HEK293T (cell line): ENCODE measurements around the gene CST7.

Experiments used
- FOXK2 ChIP-seq: fragments of 450-650 bp; IDR thresholded peaks from 2 replicates; pipeline ENCODE4 v1.6.1; 2016; ENCODE audit warnings: mild to moderate bottlenecking
- SUZ12 ChIP-seq: fragments of 450-650 bp; IDR thresholded peaks from 2 replicates; pipeline ENCODE4 v1.6.1; 2016; ENCODE audit warnings: mild to moderate bottlenecking
- TARDBP ChIP-seq: fragments of 450-650 bp; IDR thresholded peaks from 2 replicates; pipeline ENCODE4 v1.6.1; 2016
- ZNF384 ChIP-seq: fragments of 450-650 bp; IDR thresholded peaks from 2 replicates; pipeline ENCODE4 v1.6.1; 2016

DNA sequence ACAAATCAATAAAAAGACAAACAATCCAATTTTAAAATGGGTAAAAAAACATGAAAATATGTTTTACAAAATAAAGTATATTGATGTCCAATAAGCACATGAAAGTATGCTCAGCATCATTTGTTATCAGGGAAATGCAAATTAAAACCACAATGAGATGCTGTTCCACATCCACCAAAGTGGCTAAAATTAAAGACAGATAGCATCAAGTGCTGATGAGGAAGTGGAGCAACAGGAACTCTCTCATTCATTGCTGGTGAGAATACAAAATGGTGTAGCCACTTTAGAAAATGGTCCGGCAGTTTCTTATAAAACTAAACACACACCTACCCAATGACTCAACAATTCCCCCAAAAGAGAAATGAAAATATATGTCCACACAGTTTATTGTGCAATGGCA is 42.3 kb upstream of the CST7 start:
- TF ChIP-seq FOXK2 (no peak), SUZ12 (no peak), ZNF384 (no peak), TARDBP (no peak)
